Epithelial cell of esophagus (primary cell): ENCODE measurements around the gene GJA1.
"Not testable (repeated sequence)": the region's sequence is repeated elsewhere in the genome, so short reads cannot be mapped to it uniquely, and the experiment has no call there.

Source experiments
- DNase-seq: peaks from one replicate; pipeline ENCODE4 v3.0.0; 2010; ENCODE audit warnings: low read depth
- H3K4me3 ChIP-seq: 2 replicates; pipeline ENCODE4 v1.5.1; 2011; ENCODE audit warnings: mild to moderate bottlenecking, low read length, control low read depth
- TF ChIP-seq, protein P1 (sequence below): IDR thresholded peaks from 2 replicates; pipeline ENCODE4 v1.5.1; 2011; ENCODE audit warnings: low read depth, mild to moderate bottlenecking, low read length, control low read depth, inconsistent platforms; ENCODE audit not compliant: insufficient read depth; ENCODE audit errors: missing control alignments

GJA1 gene

DNA sequence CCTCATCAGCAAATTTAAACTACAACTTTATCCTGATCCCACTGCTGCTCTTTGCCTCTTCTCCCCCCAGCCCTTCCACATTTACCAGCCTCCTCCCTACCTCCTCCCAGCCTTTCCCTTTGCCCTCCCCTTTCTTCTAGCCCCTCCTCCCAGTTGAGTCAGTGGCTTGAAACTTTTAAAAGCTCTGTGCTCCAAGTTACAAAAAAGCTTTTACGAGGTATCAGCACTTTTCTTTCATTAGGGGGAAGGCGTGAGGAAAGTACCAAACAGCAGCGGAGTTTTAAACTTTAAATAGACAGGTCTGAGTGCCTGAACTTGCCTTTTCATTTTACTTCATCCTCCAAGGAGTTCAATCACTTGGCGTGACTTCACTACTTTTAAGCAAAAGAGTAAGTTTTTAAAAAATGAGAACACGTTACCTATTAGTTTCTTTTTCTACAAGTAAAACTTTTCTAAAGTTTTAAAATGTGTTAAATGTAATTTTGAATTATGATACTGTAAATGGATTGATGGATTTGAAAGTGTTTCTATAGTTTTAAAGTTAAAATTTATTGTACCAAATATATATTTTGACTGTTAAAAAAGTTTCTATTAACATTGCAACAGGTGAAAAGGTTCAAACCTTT is at the start of gene GJA1:
TSS of gene GJA1 (plus strand) at position 203 of the 626 bp plus-strand sequence. CDS start 11,202 bp downstream, outside the sequence.
- H3K4me3 ChIP-seq = peak within 1 kb of the TSS; percentile 90
- TF ChIP-seq, protein P1, sequence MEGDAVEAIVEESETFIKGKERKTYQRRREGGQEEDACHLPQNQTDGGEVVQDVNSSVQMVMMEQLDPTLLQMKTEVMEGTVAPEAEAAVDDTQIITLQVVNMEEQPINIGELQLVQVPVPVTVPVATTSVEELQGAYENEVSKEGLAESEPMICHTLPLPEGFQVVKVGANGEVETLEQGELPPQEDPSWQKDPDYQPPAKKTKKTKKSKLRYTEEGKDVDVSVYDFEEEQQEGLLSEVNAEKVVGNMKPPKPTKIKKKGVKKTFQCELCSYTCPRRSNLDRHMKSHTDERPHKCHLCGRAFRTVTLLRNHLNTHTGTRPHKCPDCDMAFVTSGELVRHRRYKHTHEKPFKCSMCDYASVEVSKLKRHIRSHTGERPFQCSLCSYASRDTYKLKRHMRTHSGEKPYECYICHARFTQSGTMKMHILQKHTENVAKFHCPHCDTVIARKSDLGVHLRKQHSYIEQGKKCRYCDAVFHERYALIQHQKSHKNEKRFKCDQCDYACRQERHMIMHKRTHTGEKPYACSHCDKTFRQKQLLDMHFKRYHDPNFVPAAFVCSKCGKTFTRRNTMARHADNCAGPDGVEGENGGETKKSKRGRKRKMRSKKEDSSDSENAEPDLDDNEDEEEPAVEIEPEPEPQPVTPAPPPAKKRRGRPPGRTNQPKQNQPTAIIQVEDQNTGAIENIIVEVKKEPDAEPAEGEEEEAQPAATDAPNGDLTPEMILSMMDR = no peak
- peak; percentile 87 for DNase-seq

DNA sequence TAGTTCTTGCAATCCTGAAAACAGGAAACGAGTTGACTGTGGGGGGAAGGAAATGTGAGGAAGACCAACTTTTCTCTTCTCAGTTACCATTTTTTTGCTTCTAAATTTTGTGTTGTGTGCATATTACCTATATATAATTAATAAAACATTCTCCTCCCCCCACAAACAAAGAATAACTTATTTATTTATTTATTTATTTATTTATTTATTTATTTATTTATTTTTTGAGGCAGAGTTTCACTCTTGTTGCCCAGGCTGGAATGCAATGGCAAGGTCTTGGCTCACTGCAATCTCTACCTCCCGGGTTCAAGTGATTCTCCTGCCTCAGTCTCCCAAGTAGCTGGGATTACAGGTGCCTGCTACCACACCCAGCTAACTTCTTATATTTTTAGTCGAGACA is 48.9 kb upstream of the GJA1 start:
- not testable (repeated sequence) for H3K4me3 ChIP-seq, DNase-seq

DNA sequence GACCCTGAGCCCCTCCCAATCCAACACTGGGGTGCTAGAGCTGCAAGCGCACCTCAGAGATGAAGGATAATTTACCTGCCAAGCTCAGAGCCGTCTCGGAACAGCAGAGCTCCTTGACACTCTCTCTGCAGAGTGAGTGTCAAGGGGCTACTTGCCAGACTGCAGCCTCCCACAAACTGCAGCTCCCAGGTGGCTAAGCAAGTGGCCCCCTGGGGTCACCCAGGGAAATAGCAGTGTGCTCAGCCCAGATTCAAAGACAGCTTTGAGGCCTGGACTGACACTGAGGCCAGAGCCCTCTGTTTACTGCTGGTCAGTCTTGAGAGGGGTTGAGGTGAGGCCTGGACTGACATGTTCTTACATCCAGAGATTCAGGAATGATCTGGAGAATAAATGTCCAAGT is 46.0 kb upstream of the GJA1 start:
- H3K4me3 ChIP-seq = no peak overlapping the region
- TF ChIP-seq, protein P1 = no peak
- no peak for DNase-seq

DNA sequence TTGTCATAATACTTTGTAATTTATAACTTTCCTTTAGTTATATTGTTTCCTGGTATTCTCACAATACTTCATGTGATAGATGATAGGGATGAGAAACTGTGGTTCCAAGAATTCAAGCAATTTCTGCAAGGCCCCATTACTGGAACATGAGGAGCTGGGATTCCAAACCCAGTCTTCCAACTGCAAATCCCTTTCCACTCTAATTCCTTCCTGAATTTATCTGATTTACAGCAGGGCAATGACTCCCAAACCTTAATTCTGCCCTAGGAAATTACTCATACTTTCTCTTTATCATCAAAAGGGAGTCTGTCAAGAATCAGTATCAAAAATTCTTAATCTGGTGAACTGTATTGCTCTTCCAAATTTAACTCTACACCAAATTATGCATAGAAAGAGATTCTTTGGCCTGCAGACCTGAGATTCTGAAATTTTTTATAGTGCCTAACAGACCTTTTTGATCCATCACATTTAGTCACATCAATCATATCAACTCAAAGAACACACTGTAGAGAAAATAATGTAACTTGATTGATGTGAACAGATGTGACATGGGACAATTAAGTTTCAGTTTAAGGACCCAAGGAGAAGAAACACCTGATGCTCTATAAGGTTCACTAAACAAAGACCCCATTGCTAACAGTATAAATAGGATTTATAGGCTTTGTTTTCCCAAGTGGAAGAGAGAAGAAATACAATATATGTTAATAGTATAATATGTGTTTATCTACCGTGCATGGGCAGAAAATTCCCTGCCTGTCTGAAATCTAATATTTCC is 41.5 kb upstream of the GJA1 start:
- no peak overlapping the region for H3K4me3 ChIP-seq
- DNase-seq = no peak
- TF ChIP-seq, protein P1 = no peak

DNA sequence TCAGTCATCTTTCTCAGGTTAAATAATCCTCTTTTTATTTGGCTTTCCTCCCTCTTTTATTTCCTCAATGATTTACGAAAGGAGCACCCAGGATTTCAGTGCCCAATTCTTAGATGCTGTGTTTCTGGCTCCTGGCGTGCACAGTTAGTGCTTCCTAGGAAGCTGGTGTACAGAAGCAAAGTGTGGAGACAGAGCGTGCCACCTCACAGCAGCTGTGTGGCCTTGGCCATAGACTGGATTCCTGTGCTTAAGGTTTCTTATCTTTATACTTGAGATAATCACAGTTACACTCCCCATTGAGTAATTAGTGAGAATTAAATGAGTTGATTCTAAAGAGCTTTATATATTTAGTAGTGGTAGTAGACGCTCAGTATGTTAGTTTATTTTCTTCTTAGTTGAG is 39.7 kb upstream of the GJA1 start:
- H3K4me3 ChIP-seq = no peak overlapping the region
- TF ChIP-seq, protein P1 = no peak
- DNase-seq = no peak

DNA sequence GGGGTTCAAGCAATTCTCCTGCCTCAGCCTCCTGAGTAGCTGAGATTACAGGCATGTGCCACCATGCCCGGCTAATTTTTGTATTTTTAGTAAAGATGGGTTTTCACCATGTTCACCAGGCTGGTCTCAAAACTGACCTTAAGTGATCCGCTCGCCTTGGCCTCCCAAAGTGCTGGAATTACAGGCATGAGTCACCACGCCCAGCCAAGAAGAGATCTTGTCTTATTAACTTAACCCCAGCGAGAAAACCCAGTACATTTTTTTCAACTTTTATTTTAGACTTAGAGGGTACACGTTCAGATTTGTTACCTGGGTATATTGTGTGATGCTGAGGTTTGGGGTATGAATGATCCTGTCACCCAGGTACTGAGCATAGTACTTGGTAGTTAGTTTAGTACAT is 38.3 kb upstream of the GJA1 start:
- DNase-seq = not testable (repeated sequence)

DNA sequence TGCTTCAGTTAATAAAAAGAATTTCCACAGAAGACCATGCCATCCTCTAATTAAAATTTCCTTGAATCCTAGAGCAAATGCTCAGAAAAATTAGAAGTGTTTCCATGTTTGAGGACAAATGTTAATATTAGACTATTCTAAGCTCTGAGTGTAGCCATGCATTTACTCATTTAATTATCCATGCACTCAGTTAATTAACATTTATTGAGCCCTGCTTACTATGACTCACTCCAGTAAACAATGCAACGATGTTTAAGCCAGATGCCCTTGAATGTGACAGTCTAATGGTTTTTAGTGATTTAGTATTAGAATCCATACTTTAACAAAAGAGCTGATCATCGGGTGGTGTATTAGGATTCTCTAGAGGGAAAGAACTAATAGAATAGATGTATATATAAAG is 37.3 kb upstream of the GJA1 start:
- H3K4me3 ChIP-seq = no peak overlapping the region
- no peak for DNase-seq
- TF ChIP-seq, protein P1 = no peak

More for the DNA sequence above, 38.3 kb upstream of the GJA1 start:
- H3K4me3 ChIP-seq = not testable (repeated sequence)

DNA sequence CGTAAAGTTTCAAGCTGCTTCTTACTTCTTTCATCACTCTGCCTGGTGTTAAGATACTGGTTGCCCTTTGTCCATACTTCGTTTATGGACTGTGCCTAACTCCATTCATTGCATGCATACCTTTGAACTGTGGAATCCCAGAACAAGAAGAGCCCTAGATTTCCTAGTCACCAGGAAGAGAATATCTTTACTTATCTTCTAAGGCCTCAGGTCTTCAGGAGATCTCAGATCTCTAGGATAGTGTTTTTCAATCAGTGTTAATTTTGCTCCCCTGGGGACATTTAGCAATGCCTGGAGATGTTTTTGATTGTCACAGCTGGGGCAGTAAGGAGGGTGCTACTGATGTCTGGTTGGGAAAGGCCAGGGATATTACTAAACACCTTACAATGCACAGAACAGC is 35.5 kb upstream of the GJA1 start:
- H3K4me3 ChIP-seq = no peak overlapping the region
- DNase-seq = no peak
- TF ChIP-seq, protein P1 = no peak
